ENCODE measurements around the gene TMEM25. TPM values are rescaled to one million over a fixed set of nuclear protein-coding genes. Genes with fewer than 3 reads are reported as not detected.
"Not testable (repeated sequence)": the region's sequence is repeated elsewhere in the genome, so short reads cannot be mapped to it uniquely, and the experiment has no call there.

Gene TMEM25
- 22.8 TPM for polyA plus RNA-seq (2013, experiment 1 of 2)
- 22.8 TPM for polyA plus RNA-seq (2013, experiment 2 of 2)

DNA sequence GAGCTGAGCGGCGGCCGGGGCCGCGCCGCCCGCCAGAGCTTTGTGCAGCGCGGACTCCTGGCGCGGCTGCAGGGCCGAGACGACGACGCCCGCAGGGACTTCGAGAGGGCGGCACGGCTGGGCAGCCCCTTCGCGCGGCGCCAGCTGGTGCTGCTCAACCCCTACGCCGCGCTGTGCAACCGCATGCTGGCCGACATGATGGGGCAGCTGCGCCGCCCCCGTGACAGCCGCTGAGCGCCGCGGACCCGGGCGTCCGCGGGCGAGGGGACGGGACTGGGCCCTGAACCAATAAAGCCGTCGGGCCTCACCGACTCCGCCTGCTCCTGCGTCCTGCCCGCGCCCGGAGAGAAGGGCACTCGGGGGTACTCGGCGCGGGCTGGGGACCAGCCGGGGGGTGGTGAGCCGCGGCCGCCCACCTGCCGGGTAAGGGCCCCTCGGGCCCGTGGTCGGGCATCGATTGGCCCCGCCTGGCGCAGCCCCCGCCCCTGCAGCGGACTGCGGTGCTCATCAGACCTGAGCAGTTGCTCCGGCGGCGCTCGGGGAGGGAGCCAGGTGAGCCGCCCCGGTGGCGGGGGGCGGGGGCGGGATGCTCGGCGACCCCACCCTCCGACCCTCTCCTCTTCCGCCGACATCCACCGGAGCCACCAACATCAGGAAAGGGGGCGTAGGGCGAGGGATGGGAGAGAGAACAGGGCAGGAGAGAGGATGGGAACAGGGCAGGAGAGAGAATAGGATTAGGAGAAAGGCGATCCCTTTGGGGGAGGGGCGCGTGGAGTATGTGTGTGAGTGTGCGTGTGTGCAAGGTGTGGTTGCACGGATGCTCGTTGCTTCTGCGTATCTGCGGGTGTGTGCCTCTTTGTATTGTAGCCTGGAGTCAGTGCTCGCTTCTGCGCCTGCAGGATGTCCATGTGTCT, at the start of gene TMEM25:
Gene TMEM25 (plus strand): TSS at position 510 of the 914 bp plus-strand sequence. CDS start 610 bp downstream, outside the sequence.
- Histone ChIP-seq H3K36me3 (replicated peaks in 1 of 2; ENCODE audit: control insufficient read depth in 2 of 2, insufficient read depth in 2 of 2, low read length in 2 of 2) (peaks cover 13 to 35% of the 10 kb centered on the region in 2 donors), H3K4ac (ENCODE audit: low read length) (no peak within 1 kb of the TSS), H3K79me1 (ENCODE audit: low read depth, low read length) (peaks cover 4% of the 10 kb centered on the region), H3K9ac (ENCODE audit: low read depth, low read length, poor library complexity) (peak within 1 kb of the TSS; percentile 98), H3K4me2 (ENCODE audit: insufficient read depth, low read length, poor library complexity, severe bottlenecking) (peak within 1 kb of the TSS; percentile 78), H4K91ac (ENCODE audit: low read depth, low read length, poor library complexity) (peak within 1 kb of the TSS; percentile 74), H2AK5ac (ENCODE audit: low read depth, low read length) (peak within 1 kb of the TSS; percentile 46), H3K14ac (ENCODE audit: low read length) (peak within 1 kb of the TSS; percentile 97), H3K9me3 (replicated peaks in 1 of 2; ENCODE audit: control insufficient read depth in 2 of 2, insufficient read depth in 1 of 2, low read depth in 1 of 2, low read length in 2 of 2) (no peaks in the 10 kb centered on the region), H2BK12ac (ENCODE audit: low read length) (peak within 1 kb of the TSS; percentile 79), H2BK120ac (ENCODE audit: low read depth, low read length) (no peak within 1 kb of the TSS), H2AFZ (ENCODE audit: low read length) (peak within 1 kb of the TSS; percentile 99), H3K4me1 (ENCODE audit: control insufficient read depth in 2 of 2, insufficient read depth in 1 of 2, low read depth in 1 of 2, low read length in 2 of 2) (peaks cover 10 to 16% of the 10 kb centered on the region in 2 donors), H3K23ac (ENCODE audit: low read depth, low read length, poor library complexity) (peak within 1 kb of the TSS; percentile 90), H4K8ac (ENCODE audit: low read depth, low read length) (no peak within 1 kb of the TSS), H3K27me3 (ENCODE audit: control insufficient read depth in 3 of 3, insufficient read depth in 3 of 3, low read depth in 1 of 3, low read length in 3 of 3) (no peaks in the 10 kb centered on the region), H3K27ac (replicated peaks; ENCODE audit: low read length) (peak within 1 kb of the TSS; percentile 42), H2BK5ac (ENCODE audit: low read length) (peak within 1 kb of the TSS; percentile 91), H3K4me3 (ENCODE audit: low read length in 2 of 2) (peak within 1 kb of the TSS; percentile 83 to 98), H3K18ac (ENCODE audit: low read length) (peak within 1 kb of the TSS; percentile 92), H2BK15ac (ENCODE audit: low read length) (peak within 1 kb of the TSS; percentile 52)
- peak; percentile 62 for DNase-seq (ENCODE audit: low spot score)
- WGBS, 2 donors (ENCODE audit: extremely low coverage in 2 of 2, insufficient read length in 2 of 2, insufficient replicate concordance in 1 of 2), result no CpG with 5 or more reads among the region's 94 CpGs

DNA sequence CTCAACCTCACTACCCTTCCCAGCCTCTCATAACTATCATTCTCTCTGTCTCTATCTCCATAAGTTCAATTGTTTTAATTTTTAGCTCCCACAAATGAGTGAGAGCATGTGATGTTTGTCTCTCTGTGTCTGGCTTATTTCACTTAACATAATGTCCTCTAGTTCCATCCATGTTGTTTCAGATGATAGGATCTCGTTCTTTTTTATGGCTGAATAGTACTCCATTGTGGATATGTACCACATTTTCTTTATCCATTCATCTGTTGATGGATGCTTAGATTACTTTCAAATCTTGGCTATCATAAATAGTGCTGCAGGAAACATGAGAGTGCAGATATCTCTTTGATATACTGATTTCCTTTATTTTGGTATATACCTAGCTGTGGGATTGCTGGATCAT, 49.8 kb upstream of the TMEM25 start:
- no CpG with 5 or more reads among the region's 1 CpG for WGBS, 2 donors (ENCODE audit: extremely low coverage in 2 of 2, insufficient read length in 2 of 2, insufficient replicate concordance in 1 of 2)
- H3K36me3 ChIP-seq (replicated peaks in 1 of 2; ENCODE audit: control insufficient read depth in 2 of 2, insufficient read depth in 2 of 2, low read length in 2 of 2), result peaks cover 40 to 98% of the 10 kb centered on the region in 2 donors

DNA sequence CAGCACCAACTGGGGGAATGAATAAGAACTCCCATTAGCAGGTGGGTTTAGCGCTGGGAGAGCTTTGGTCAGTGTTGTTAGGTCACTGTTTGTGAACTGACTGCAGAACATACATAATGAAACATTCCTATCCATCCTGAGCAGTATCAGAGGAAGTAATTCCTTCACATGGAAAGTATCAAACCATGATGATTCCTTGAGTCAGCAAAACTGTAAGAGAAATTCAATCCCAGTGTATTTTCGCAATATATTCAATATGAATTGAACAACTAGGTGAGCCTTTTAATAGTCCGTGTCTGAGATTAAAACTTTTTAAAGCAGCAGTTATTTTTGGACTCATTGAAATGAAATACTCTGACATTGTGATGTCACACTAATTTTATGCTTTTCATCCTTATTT, 46.6 kb upstream of the TMEM25 start:
- Histone ChIP-seq H3K9me3 (replicated peaks in 1 of 2; ENCODE audit: control insufficient read depth in 2 of 2, insufficient read depth in 1 of 2, low read depth in 1 of 2, low read length in 2 of 2) (peaks cover 0 to 3% of the 10 kb centered on the region in 2 donors), H3K9ac (ENCODE audit: low read depth, low read length, poor library complexity) (no peak overlapping the region), H2BK12ac (ENCODE audit: low read length) (no peak overlapping the region), H2BK5ac (ENCODE audit: low read length) (no peak overlapping the region), H3K27me3 (ENCODE audit: control insufficient read depth in 3 of 3, insufficient read depth in 3 of 3, low read depth in 1 of 3, low read length in 3 of 3) (no peaks in the 10 kb centered on the region), H4K91ac (ENCODE audit: low read depth, low read length, poor library complexity) (no peak overlapping the region), H2AFZ (ENCODE audit: low read length) (no peak overlapping the region), H3K27ac (replicated peaks; ENCODE audit: low read length) (no peak overlapping the region), H3K79me1 (ENCODE audit: low read depth, low read length) (no peaks in the 10 kb centered on the region), H3K36me3 (replicated peaks in 1 of 2; ENCODE audit: control insufficient read depth in 2 of 2, insufficient read depth in 2 of 2, low read length in 2 of 2) (peaks cover 33 to 95% of the 10 kb centered on the region in 2 donors), H3K18ac (ENCODE audit: low read length) (no peak overlapping the region), H3K4me1 (ENCODE audit: control insufficient read depth in 2 of 2, insufficient read depth in 1 of 2, low read depth in 1 of 2, low read length in 2 of 2) (no peaks in the 10 kb centered on the region), H4K8ac (ENCODE audit: low read depth, low read length) (no peak overlapping the region), H3K4ac (ENCODE audit: low read length) (no peak overlapping the region), H2BK15ac (ENCODE audit: low read length) (no peak overlapping the region), H3K4me3 (ENCODE audit: low read length in 2 of 2) (no peak overlapping the region), H3K4me2 (ENCODE audit: insufficient read depth, low read length, poor library complexity, severe bottlenecking) (no peak overlapping the region), H2AK5ac (ENCODE audit: low read depth, low read length) (no peak overlapping the region), H3K14ac (ENCODE audit: low read length) (no peak overlapping the region), H2BK120ac (ENCODE audit: low read depth, low read length) (no peak overlapping the region), H3K23ac (ENCODE audit: low read depth, low read length, poor library complexity) (no peak overlapping the region)
- no peak for DNase-seq (ENCODE audit: low spot score)
- no CpG with 5 or more reads among the region's 3 CpGs for WGBS, 2 donors (ENCODE audit: extremely low coverage in 2 of 2, insufficient read length in 2 of 2, insufficient replicate concordance in 1 of 2)

More for the DNA sequence above, 49.8 kb upstream of the TMEM25 start:
- H2BK12ac ChIP-seq (ENCODE audit: low read length); H2BK15ac ChIP-seq (ENCODE audit: low read length); H3K18ac ChIP-seq (ENCODE audit: low read length); H3K23ac ChIP-seq (ENCODE audit: low read depth, low read length, poor library complexity); H3K14ac ChIP-seq (ENCODE audit: low read length); H3K4me3 ChIP-seq (ENCODE audit: low read length in 2 of 2); H4K8ac ChIP-seq (ENCODE audit: low read depth, low read length); H3K27ac ChIP-seq (replicated peaks; ENCODE audit: low read length); H3K4me2 ChIP-seq (ENCODE audit: insufficient read depth, low read length, poor library complexity, severe bottlenecking); H3K9ac ChIP-seq (ENCODE audit: low read depth, low read length, poor library complexity); H4K91ac ChIP-seq (ENCODE audit: low read depth, low read length, poor library complexity); H3K4me1 ChIP-seq (ENCODE audit: control insufficient read depth in 2 of 2, insufficient read depth in 1 of 2, low read depth in 1 of 2, low read length in 2 of 2); H3K4ac ChIP-seq (ENCODE audit: low read length); H2AFZ ChIP-seq (ENCODE audit: low read length); H2BK5ac ChIP-seq (ENCODE audit: low read length); H2AK5ac ChIP-seq (ENCODE audit: low read depth, low read length); H3K27me3 ChIP-seq (ENCODE audit: control insufficient read depth in 3 of 3, insufficient read depth in 3 of 3, low read depth in 1 of 3, low read length in 3 of 3); H3K79me1 ChIP-seq (ENCODE audit: low read depth, low read length); DNase-seq (ENCODE audit: low spot score); H3K9me3 ChIP-seq (replicated peaks in 1 of 2; ENCODE audit: control insufficient read depth in 2 of 2, insufficient read depth in 1 of 2, low read depth in 1 of 2, low read length in 2 of 2); H2BK120ac ChIP-seq (ENCODE audit: low read depth, low read length): not testable (repeated sequence)

DNA sequence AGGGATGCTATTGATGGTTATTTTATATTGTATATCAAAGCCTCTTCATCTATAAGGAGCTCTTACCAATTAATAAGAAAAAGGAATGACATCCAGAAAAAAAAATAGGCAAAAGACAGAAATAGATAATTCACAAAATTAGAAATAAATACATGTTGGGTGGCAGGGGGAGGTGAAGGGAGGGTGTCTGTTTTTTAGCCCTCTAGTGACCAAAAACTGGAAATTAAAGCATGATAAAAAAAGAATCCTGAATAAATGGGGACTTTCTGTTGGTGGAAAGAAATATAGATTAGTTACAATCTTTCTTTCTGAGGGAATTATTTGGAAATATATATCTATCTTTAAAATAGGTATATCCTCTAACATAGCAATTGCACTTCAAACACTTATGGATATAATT, 45.7 kb upstream of the TMEM25 start:
- Histone ChIP-seq H2BK12ac (ENCODE audit: low read length) (no peak overlapping the region), H3K79me1 (ENCODE audit: low read depth, low read length) (no peaks in the 10 kb centered on the region), H2AFZ (ENCODE audit: low read length) (no peak overlapping the region), H3K4ac (ENCODE audit: low read length) (no peak overlapping the region), H3K4me1 (ENCODE audit: control insufficient read depth in 2 of 2, insufficient read depth in 1 of 2, low read depth in 1 of 2, low read length in 2 of 2) (no peaks in the 10 kb centered on the region), H3K4me2 (ENCODE audit: insufficient read depth, low read length, poor library complexity, severe bottlenecking) (no peak overlapping the region), H2BK120ac (ENCODE audit: low read depth, low read length) (no peak overlapping the region), H2BK15ac (ENCODE audit: low read length) (no peak overlapping the region), H3K23ac (ENCODE audit: low read depth, low read length, poor library complexity) (no peak overlapping the region), H3K18ac (ENCODE audit: low read length) (no peak overlapping the region), H3K14ac (ENCODE audit: low read length) (no peak overlapping the region), H3K9ac (ENCODE audit: low read depth, low read length, poor library complexity) (no peak overlapping the region), H3K9me3 (replicated peaks in 1 of 2; ENCODE audit: control insufficient read depth in 2 of 2, insufficient read depth in 1 of 2, low read depth in 1 of 2, low read length in 2 of 2) (peaks cover 0 to 3% of the 10 kb centered on the region in 2 donors), H2BK5ac (ENCODE audit: low read length) (no peak overlapping the region), H3K27me3 (ENCODE audit: control insufficient read depth in 3 of 3, insufficient read depth in 3 of 3, low read depth in 1 of 3, low read length in 3 of 3) (no peaks in the 10 kb centered on the region), H3K4me3 (ENCODE audit: low read length in 2 of 2) (no peak overlapping the region), H4K8ac (ENCODE audit: low read depth, low read length) (no peak overlapping the region), H3K27ac (replicated peaks; ENCODE audit: low read length) (no peak overlapping the region), H4K91ac (ENCODE audit: low read depth, low read length, poor library complexity) (no peak overlapping the region), H3K36me3 (replicated peaks in 1 of 2; ENCODE audit: control insufficient read depth in 2 of 2, insufficient read depth in 2 of 2, low read length in 2 of 2) (peaks cover 35 to 95% of the 10 kb centered on the region in 2 donors), H2AK5ac (ENCODE audit: low read depth, low read length) (no peak overlapping the region)
- DNase-seq (ENCODE audit: low spot score), result no peak
